ENCODE results near the gene RASGRP4. TPM values are rescaled to one million over a fixed set of nuclear protein-coding genes. Genes with fewer than 3 reads are reported as not detected.

The RASGRP4 gene
- total and polyA plus RNA-seq, 11 donors = 0.51 to 6.7 (median 1.1) TPM

- intact Hi-C loops (cut with DNase I) = loop anchor here in 3 of 10 donors (10.0 kb wide), 3 partner anchors 225 to 545 kb away; partner anchors contain the start of genes EIF3K (in 1 of the 3), MAP4K1 (in 1 of the 3), MRPS12 (in 1 of the 3) and SARS2 (in 1 of the 3)
- DNase-seq (no peak), ATAC-seq (no peak)
- TF ChIP-seq CTCF (IDR thresholded peaks at IDR 0.05) (no peak), POLR2A (IDR thresholded peaks at IDR 0.05) (no peak)
- Histone ChIP-seq H3K4me3 (peak overlapping the region in 1 of 12 donors; percentile 66), H3K27ac (peak overlapping the region in 2 of 12 donors; percentile 27 to 63), H3K9me3 (no peaks in the 10 kb centered on the region), H3K4me1 (peaks cover 0 to 49% (median 25%) of the 10 kb centered on the region in 12 donors), H3K36me3 (peaks cover 0 to 11% (median 2%) of the 10 kb centered on the region in 9 donors), H3K27me3 (peaks cover under 1 to 50% (median 13%) of the 10 kb centered on the region in 9 donors)
- 29 to 43% (median 36%) methylated on average over 11 to 22 of the region's 22 CpGs for WGBS, 4 donors
These were observed 35.8 kb downstream of the RASGRP4 start for GRCh38 chr19:38389957-38390924.

GRCh38 chr19:38389101-38389925 lies 36.7 kb downstream of the RASGRP4 start:
- Histone ChIP-seq H3K4me1 (peaks cover 0 to 42% (median 25%) of the 10 kb centered on the region in 12 donors), H3K9me3 (no peaks in the 10 kb centered on the region), H3K4me3 (peak overlapping the region in 11 of 12 donors; percentile 33 to 69 (median 56)), H3K27ac (peak overlapping the region in 6 of 12 donors; percentile 26 to 80 (median 52)), H3K27me3 (peaks cover 0 to 43% (median 5%) of the 10 kb centered on the region in 9 donors), H3K36me3 (peaks cover 0 to 19% (median 9%) of the 10 kb centered on the region in 9 donors)
- DNase-seq = peak in 1 of 5 donors; percentile 53
- intact Hi-C loops (cut with DNase I) = no loop called here
- TF ChIP-seq POLR2A (IDR thresholded peaks at IDR 0.05) (no peak), CTCF (IDR thresholded peaks at IDR 0.05) (no peak)
- ATAC-seq = peak in 2 of 4 donors; percentile 10 to 16
- WGBS, 4 donors = 3 to 7% (median 5%) methylated on average over 21 to 28 of the region's 28 CpGs

- WGBS, 4 donors = 1% methylated on average over 13 to 45 of the region's 46 CpGs
- H3K27me3 ChIP-seq = peaks cover 0 to 38% (median 0%) of the 10 kb centered on the region in 9 donors
- peak within 1 kb of the TSS in 7 of 12 donors; percentile 30 to 80 (median 48) for H3K27ac ChIP-seq
- TF ChIP-seq POLR2A (IDR thresholded peaks at IDR 0.05) (no peak), CTCF (IDR thresholded peaks at IDR 0.05) (no peak)
- DNase-seq = peak in 1 of 5 donors; percentile 63
- H3K36me3 ChIP-seq = peaks cover 0 to 26% (median 17%) of the 10 kb centered on the region in 9 donors
- peak within 1 kb of the TSS; percentile 16 to 69 (median 53) for H3K4me3 ChIP-seq
- H3K4me1 ChIP-seq = peaks cover 0 to 42% (median 25%) of the 10 kb centered on the region in 12 donors
- no peaks in the 10 kb centered on the region for H3K9me3 ChIP-seq
- intact Hi-C loops (cut with DNase I) = no loop called here
- peak in 3 of 4 donors; percentile 2 to 10 (median 10) for ATAC-seq
These were observed 37.5 kb downstream of the RASGRP4 start, which contains the start of gene SPRED3 for GRCh38 chr19:38388349-38389100. Gene SPRED3 (plus strand): TSS chr19:38388697. CDS start chr19:38390303, 1,606 bp downstream.
